ENCODE results near the gene INO80. TPM values are rescaled to one million over a fixed set of nuclear protein-coding genes. Genes with fewer than 3 reads are reported as not detected.

The INO80 gene
- total RNA-seq, 5 donors from 2014 or later (not counting 1 experiment from before 2014, with no cell fraction given) = 31.3 to 34.7 (median 33.7) TPM

GRCh38 chr15:40940296-40940801 lies 175.7 kb downstream of the INO80 start:
- peak in 4 of 35 experiments; percentile 11 to 36 (median 22) for DNase-seq
- H3K36me3 ChIP-seq (ENCODE audit: control insufficient read depth in 2 of 2, extremely low read depth in 1 of 2, insufficient read depth in 1 of 2, low read length in 1 of 2) = no peaks in the 10 kb centered on the region
- ChIA-PET CTCF (interaction anchor here in 1 of 2 donors (1.3 to 1.7 kb wide), 2 partner anchors 12 to 46 kb away, joined by 3 to 7 read pairs; partner anchors contain the start of genes CHAC1 and VPS18), POLR2A (interaction anchor here in 1 of 2 donors (0.9 kb wide), 1 partner anchor 12 kb away, joined by 12 read pairs; no protein-coding TSS in a partner anchor)
- no peak overlapping the region for H3K4me3 ChIP-seq (ENCODE audit: control insufficient read depth in 1 of 2, extremely low read depth in 1 of 2, low read length in 1 of 2)
- ATAC-seq (replicated peaks in 1 of 4) = peak in 2 of 4 experiments; percentile 10 to 30
- no peaks in the 10 kb centered on the region for H3K27me3 Mint-ChIP-seq
- no peaks in the 10 kb centered on the region for H3K9me3 ChIP-seq
- H3K4me3 Mint-ChIP-seq = peak overlapping the region; percentile 39 to 87 (median 63)
- H3K36me3 Mint-ChIP-seq = no peaks in the 10 kb centered on the region
- H3K27me3 ChIP-seq (replicated peaks in 1 of 2; ENCODE audit: control insufficient read depth in 2 of 2, extremely low read depth in 1 of 2, insufficient read depth in 2 of 2, low read length in 1 of 2) = peaks cover 0 to 3% of the 10 kb centered on the region in 2 experiments
- H3K4me1 Mint-ChIP-seq = peaks cover 26 to 39% (median 34%) of the 10 kb centered on the region in 3 donors
- peak overlapping the region; percentile 73 to 91 for H3K27ac Mint-ChIP-seq
- no peaks in the 10 kb centered on the region for H3K9me3 Mint-ChIP-seq
- H3K27ac ChIP-seq (ENCODE audit: low read length) = peak overlapping the region; percentile 58
- peaks cover 16 to 32% of the 10 kb centered on the region in 2 experiments for H3K4me1 ChIP-seq (ENCODE audit: control insufficient read depth in 1 of 2, extremely low read depth in 1 of 2, insufficient read depth in 2 of 2, low read length in 2 of 2)
- 51% methylated on average over 12 of the region's 15 CpGs for WGBS (ENCODE audit: insufficient coverage)

- peak in 1 of 35 experiments; percentile 15 for DNase-seq
- Histone ChIP-seq H3K4me3 (ENCODE audit: control insufficient read depth in 1 of 2, extremely low read depth in 1 of 2, low read length in 1 of 2) (no peak overlapping the region), H3K27ac (ENCODE audit: low read length) (no peak overlapping the region), H3K27me3 (replicated peaks in 1 of 2; ENCODE audit: control insufficient read depth in 2 of 2, extremely low read depth in 1 of 2, insufficient read depth in 2 of 2, low read length in 1 of 2) (no peaks in the 10 kb centered on the region), H3K4me1 (ENCODE audit: control insufficient read depth in 1 of 2, extremely low read depth in 1 of 2, insufficient read depth in 2 of 2, low read length in 2 of 2) (peaks cover 16 to 29% of the 10 kb centered on the region in 2 experiments), H3K9me3 (no peaks in the 10 kb centered on the region), H3K36me3 (ENCODE audit: control insufficient read depth in 2 of 2, extremely low read depth in 1 of 2, insufficient read depth in 1 of 2, low read length in 1 of 2) (no peaks in the 10 kb centered on the region)
- Mint-ChIP-seq H3K9me3 (no peaks in the 10 kb centered on the region), H3K36me3 (no peaks in the 10 kb centered on the region), H3K4me3 (no peak overlapping the region), H3K4me1 (peaks cover 25 to 28% (median 28%) of the 10 kb centered on the region in 3 donors), H3K27ac (no peak overlapping the region), H3K27me3 (peaks cover 0 to 2% of the 10 kb centered on the region in 2 donors)
- WGBS (ENCODE audit: insufficient coverage) = no CpG with 5 or more reads among the region's 6 CpGs
- ChIA-PET POLR2A (interaction anchor here in 1 of 2 donors (0.7 kb wide), 1 partner anchor 496 kb away, joined by 6 read pairs; no protein-coding TSS in a partner anchor), CTCF (no interaction called here)
- no peak for ATAC-seq (replicated peaks in 1 of 4)
These were observed 177.6 kb downstream of the INO80 start for GRCh38 chr15:40938536-40938870.

GRCh38 chr15:40937762-40938535 lies 178.1 kb downstream of the INO80 start:
- no peak overlapping the region for H3K4me3 Mint-ChIP-seq
- peaks cover 10 to 23% of the 10 kb centered on the region in 2 experiments for H3K4me1 ChIP-seq (ENCODE audit: control insufficient read depth in 1 of 2, extremely low read depth in 1 of 2, insufficient read depth in 2 of 2, low read length in 2 of 2)
- WGBS (ENCODE audit: insufficient coverage) = 89% methylated on average over 12 of the region's 19 CpGs
- no peak overlapping the region for H3K27ac Mint-ChIP-seq
- H3K36me3 ChIP-seq (ENCODE audit: control insufficient read depth in 2 of 2, extremely low read depth in 1 of 2, insufficient read depth in 1 of 2, low read length in 1 of 2) = no peaks in the 10 kb centered on the region
- DNase-seq (peak in 5 of 35 experiments; percentile 18 to 51 (median 28)), ATAC-seq (replicated peaks in 1 of 4) (peak in 3 of 4 experiments; percentile 15 to 48 (median 27))
- H3K36me3 Mint-ChIP-seq = no peaks in the 10 kb centered on the region
- no peaks in the 10 kb centered on the region for H3K9me3 Mint-ChIP-seq
- H3K27me3 ChIP-seq (replicated peaks in 1 of 2; ENCODE audit: control insufficient read depth in 2 of 2, extremely low read depth in 1 of 2, insufficient read depth in 2 of 2, low read length in 1 of 2) = peaks cover 0 to 2% of the 10 kb centered on the region in 2 experiments
- H3K9me3 ChIP-seq = no peaks in the 10 kb centered on the region
- H3K4me3 ChIP-seq (ENCODE audit: control insufficient read depth in 1 of 2, extremely low read depth in 1 of 2, low read length in 1 of 2) = no peak overlapping the region
- H3K27me3 Mint-ChIP-seq = peaks cover 0 to 6% of the 10 kb centered on the region in 2 donors
- H3K4me1 Mint-ChIP-seq = peaks cover 19 to 22% (median 22%) of the 10 kb centered on the region in 3 donors
- no peak overlapping the region for H3K27ac ChIP-seq (ENCODE audit: low read length)
- ChIA-PET CTCF (no interaction called here), POLR2A (interaction anchor here in 1 of 2 donors (0.7 kb wide), 1 partner anchor 495 kb away, joined by 6 read pairs; no protein-coding TSS in a partner anchor)

- DNase-seq (no peak), ATAC-seq (replicated peaks in 1 of 4) (no peak)
- ChIA-PET CTCF (interaction anchor here in 1 of 2 donors (1.1 kb wide), 1 partner anchor 30 kb away, joined by 3 read pairs; no protein-coding TSS in a partner anchor), POLR2A (no interaction called here)
- Histone ChIP-seq H3K9me3 (no peaks in the 10 kb centered on the region), H3K4me3 (ENCODE audit: control insufficient read depth in 1 of 2, extremely low read depth in 1 of 2, low read length in 1 of 2) (no peak overlapping the region), H3K36me3 (ENCODE audit: control insufficient read depth in 2 of 2, extremely low read depth in 1 of 2, insufficient read depth in 1 of 2, low read length in 1 of 2) (no peaks in the 10 kb centered on the region), H3K4me1 (ENCODE audit: control insufficient read depth in 1 of 2, extremely low read depth in 1 of 2, insufficient read depth in 2 of 2, low read length in 2 of 2) (peaks cover 3 to 18% of the 10 kb centered on the region in 2 experiments), H3K27ac (ENCODE audit: low read length) (no peak overlapping the region), H3K27me3 (replicated peaks in 1 of 2; ENCODE audit: control insufficient read depth in 2 of 2, extremely low read depth in 1 of 2, insufficient read depth in 2 of 2, low read length in 1 of 2) (peaks cover 0 to 11% of the 10 kb centered on the region in 2 experiments)
- no peak overlapping the region for H3K4me3 Mint-ChIP-seq
- H3K27ac Mint-ChIP-seq = no peak overlapping the region
- 87% methylated on average over 11 of the region's 15 CpGs for WGBS (ENCODE audit: insufficient coverage)
- H3K4me1 Mint-ChIP-seq = peaks cover 14 to 19% (median 17%) of the 10 kb centered on the region in 3 donors
- no peaks in the 10 kb centered on the region for H3K9me3 Mint-ChIP-seq
- H3K36me3 Mint-ChIP-seq = no peaks in the 10 kb centered on the region
- H3K27me3 Mint-ChIP-seq = peaks cover 0 to 13% of the 10 kb centered on the region in 2 donors
These were observed 179.1 kb downstream of the INO80 start for GRCh38 chr15:40936709-40937666.

GRCh38 chr15:40936234-40936708 lies 179.8 kb downstream of the INO80 start:
- H3K4me3 Mint-ChIP-seq = no peak overlapping the region
- peaks cover 14 to 25% (median 21%) of the 10 kb centered on the region in 3 donors for H3K4me1 Mint-ChIP-seq
- no peaks in the 10 kb centered on the region for H3K9me3 Mint-ChIP-seq
- no peak overlapping the region for H3K27ac Mint-ChIP-seq
- peaks cover 2 to 20% of the 10 kb centered on the region in 2 donors for H3K27me3 Mint-ChIP-seq
- Histone ChIP-seq H3K9me3 (no peaks in the 10 kb centered on the region), H3K4me1 (ENCODE audit: control insufficient read depth in 1 of 2, extremely low read depth in 1 of 2, insufficient read depth in 2 of 2, low read length in 2 of 2) (peaks cover 2 to 19% of the 10 kb centered on the region in 2 experiments), H3K4me3 (ENCODE audit: control insufficient read depth in 1 of 2, extremely low read depth in 1 of 2, low read length in 1 of 2) (no peak overlapping the region), H3K27me3 (replicated peaks in 1 of 2; ENCODE audit: control insufficient read depth in 2 of 2, extremely low read depth in 1 of 2, insufficient read depth in 2 of 2, low read length in 1 of 2) (peaks cover 0 to 18% of the 10 kb centered on the region in 2 experiments), H3K27ac (ENCODE audit: low read length) (no peak overlapping the region), H3K36me3 (ENCODE audit: control insufficient read depth in 2 of 2, extremely low read depth in 1 of 2, insufficient read depth in 1 of 2, low read length in 1 of 2) (no peaks in the 10 kb centered on the region)
- ChIA-PET POLR2A (no interaction called here), CTCF (interaction anchor here in 1 of 2 donors (1.1 kb wide), 1 partner anchor 29 kb away, joined by 3 read pairs; no protein-coding TSS in a partner anchor)
- ATAC-seq (replicated peaks in 1 of 4) = no peak
- DNase-seq = no peak
- H3K36me3 Mint-ChIP-seq = no peaks in the 10 kb centered on the region
- 96% methylated on average over 29 of the region's 31 CpGs for WGBS (ENCODE audit: insufficient coverage)

Measured in T-cell (primary cell).